Thyroid gland (tissue), 4 donors: ENCODE data around the gene B3GNT5.

Experiments
- POLR2A ChIP-seq, 2 donors: fragments of 450-650 bp; IDR thresholded peaks; one replicate each; pipeline ENCODE4 v1.6.1; 2017; ENCODE audit warnings: antibody characterized with exemption in 2 of 2, mild to moderate bottlenecking in 2 of 2, moderate library complexity in 1 of 2
- TF ChIP-seq, protein P1 (sequence below), 6 experiments: fragments of 200-600 bp in 3 of 6; fragments of 450-650 bp in 3 of 6; sonication (generic) in 3 of 6; IDR thresholded peaks; one replicate each; pipeline ENCODE4 v1.5.1; 2016 to 2019; ENCODE audit warnings: antibody characterized with exemption in 6 of 6, mild to moderate bottlenecking in 2 of 6, inconsistent platforms in 1 of 6, moderate library complexity in 1 of 6

DNA sequence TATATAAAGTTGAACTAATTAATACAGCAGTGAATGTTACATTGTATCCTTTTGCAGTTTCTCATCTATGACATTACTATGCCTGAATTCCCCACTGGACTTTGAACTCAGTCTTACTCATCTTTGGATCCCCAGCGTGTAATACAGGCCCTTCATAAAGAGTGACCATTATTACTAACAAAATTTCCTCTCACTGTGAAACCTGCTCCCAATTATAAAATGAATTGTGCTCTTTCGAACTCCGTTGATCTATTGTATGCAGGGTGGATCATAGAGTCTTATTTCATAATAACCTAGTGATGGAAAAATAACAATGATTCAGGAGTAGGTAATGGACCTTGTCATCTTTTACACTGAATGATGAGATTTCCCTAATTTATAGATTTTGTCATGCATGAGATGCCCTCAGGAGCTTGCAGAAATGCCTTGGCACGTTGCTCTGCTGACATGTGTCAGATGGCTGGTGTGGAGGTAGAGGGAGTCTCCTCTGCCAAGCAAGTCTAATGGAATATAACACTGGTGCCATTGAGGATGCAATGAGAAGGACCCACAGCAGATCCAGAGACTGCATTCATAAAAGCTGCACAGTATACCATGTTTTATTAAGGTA lies 25.5 kb downstream of the B3GNT5 start:
- TF ChIP-seq, protein P1, sequence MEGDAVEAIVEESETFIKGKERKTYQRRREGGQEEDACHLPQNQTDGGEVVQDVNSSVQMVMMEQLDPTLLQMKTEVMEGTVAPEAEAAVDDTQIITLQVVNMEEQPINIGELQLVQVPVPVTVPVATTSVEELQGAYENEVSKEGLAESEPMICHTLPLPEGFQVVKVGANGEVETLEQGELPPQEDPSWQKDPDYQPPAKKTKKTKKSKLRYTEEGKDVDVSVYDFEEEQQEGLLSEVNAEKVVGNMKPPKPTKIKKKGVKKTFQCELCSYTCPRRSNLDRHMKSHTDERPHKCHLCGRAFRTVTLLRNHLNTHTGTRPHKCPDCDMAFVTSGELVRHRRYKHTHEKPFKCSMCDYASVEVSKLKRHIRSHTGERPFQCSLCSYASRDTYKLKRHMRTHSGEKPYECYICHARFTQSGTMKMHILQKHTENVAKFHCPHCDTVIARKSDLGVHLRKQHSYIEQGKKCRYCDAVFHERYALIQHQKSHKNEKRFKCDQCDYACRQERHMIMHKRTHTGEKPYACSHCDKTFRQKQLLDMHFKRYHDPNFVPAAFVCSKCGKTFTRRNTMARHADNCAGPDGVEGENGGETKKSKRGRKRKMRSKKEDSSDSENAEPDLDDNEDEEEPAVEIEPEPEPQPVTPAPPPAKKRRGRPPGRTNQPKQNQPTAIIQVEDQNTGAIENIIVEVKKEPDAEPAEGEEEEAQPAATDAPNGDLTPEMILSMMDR (IDR thresholded peaks at IDR 0.05): no peak
- no peak for TF ChIP-seq POLR2A (IDR thresholded peaks at IDR 0.05)
